ENCODE data around the gene TMOD2. TPM values are rescaled to one million over a fixed set of nuclear protein-coding genes. Genes with fewer than 3 reads are reported as not detected.
A peak's percentile ranks its signal among the peaks of the same experiment; 100 is the strongest.

The TMOD2 gene
- total RNA-seq: 1 to 10 TPM; 2.4 to 8.9 TPM

DNA sequence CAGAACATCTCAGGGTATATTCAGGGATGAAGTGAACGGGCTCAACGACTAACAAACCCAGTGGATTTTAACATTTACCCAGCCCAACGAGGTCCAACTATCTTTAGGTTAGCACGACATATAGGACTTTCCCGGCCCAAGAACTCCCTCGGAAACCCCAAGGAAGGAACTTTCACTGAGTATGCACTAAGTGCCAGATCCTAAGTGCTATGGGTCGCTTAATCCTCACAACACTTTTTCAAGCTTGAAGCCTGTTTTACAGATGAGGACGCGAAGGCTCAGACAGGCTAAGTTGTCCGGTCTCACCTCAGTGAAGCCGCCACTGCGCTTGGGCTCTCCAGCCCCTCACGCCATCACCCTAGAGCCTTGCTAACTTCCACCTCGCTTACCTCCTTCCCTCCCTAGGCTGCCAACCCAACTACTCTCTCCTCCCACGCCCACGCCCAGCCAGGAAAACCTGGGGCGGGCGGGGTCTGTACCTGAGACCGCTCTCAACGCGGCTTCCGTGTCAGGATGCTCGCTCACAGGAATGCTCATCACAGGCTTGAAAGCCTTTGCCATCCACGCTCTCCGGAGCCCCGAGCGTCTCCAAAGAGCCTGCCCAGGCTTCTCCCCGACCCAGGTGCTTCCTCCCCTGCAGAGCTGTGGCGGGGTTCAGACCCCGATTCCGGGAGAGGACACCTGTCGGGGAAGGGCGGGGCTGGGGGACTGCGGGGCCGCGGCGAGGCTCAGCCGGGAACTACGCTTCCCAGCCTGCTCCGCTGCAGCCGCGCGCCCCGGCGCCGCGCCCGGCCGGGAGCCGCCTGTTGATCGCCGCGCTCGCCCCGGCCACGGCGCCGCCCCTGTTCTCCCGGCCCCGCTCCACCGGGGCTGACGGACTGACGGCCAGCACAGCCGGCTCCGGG lies at the start of gene TMOD2:
TMOD2 (plus strand) TSS at position 806 of the 905 bp plus-strand sequence. CDS start 14,845 bp downstream, outside the sequence.
- no peaks in the 10 kb centered on the region for H3K36me3 ChIP-seq
- H3K4me3 ChIP-seq: peak within 1 kb of the TSS; percentile 72 to 80
- intact Hi-C loops (cut with DNase I): no loop called here
- H3K27ac ChIP-seq: peak within 1 kb of the TSS; percentile 45 to 50
- H3K9me3 ChIP-seq: no peaks in the 10 kb centered on the region
- DNase-seq (ENCODE audit: low spot score): peak; percentile 25
- H3K27me3 ChIP-seq (replicated peaks; ENCODE audit: insufficient read depth): no peaks in the 10 kb centered on the region
- TF ChIP-seq, protein P1, sequence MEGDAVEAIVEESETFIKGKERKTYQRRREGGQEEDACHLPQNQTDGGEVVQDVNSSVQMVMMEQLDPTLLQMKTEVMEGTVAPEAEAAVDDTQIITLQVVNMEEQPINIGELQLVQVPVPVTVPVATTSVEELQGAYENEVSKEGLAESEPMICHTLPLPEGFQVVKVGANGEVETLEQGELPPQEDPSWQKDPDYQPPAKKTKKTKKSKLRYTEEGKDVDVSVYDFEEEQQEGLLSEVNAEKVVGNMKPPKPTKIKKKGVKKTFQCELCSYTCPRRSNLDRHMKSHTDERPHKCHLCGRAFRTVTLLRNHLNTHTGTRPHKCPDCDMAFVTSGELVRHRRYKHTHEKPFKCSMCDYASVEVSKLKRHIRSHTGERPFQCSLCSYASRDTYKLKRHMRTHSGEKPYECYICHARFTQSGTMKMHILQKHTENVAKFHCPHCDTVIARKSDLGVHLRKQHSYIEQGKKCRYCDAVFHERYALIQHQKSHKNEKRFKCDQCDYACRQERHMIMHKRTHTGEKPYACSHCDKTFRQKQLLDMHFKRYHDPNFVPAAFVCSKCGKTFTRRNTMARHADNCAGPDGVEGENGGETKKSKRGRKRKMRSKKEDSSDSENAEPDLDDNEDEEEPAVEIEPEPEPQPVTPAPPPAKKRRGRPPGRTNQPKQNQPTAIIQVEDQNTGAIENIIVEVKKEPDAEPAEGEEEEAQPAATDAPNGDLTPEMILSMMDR (IDR thresholded peaks at IDR 0.05): no peak
- TF ChIP-seq POLR2AphosphoS5 (IDR thresholded peaks at IDR 0.05): no peak
- TF ChIP-seq POLR2A (IDR thresholded peaks at IDR 0.05): no peak
- no peaks in the 10 kb centered on the region for H3K4me1 ChIP-seq (replicated peaks)
- WGBS: 6% methylated on average over 60 of the region's 65 CpGs

DNA sequence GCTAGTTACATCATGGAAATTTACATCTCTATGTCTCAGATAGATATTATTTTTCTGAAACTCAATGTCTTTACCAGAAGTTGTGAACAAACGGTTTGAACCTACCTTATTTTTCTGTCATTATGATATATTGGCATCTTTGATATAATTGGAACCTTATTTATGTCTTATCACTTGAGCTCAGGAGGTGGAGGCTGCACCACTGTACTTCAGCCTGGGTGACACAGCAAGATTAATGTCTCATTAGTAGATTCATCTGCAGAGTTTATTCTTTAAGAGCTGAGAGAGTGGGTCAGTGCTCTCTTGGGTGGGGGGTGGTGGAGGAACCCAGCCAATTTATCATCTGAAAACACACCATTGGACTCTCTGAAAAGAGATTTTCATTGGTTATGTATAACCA lies 48.7 kb upstream of the TMOD2 start:
- Histone ChIP-seq H3K4me1 (replicated peaks) (no peaks in the 10 kb centered on the region), H3K27ac (no peak overlapping the region), H3K9me3 (no peaks in the 10 kb centered on the region), H3K36me3 (no peaks in the 10 kb centered on the region), H3K27me3 (replicated peaks; ENCODE audit: insufficient read depth) (no peaks in the 10 kb centered on the region), H3K4me3 (no peak overlapping the region)
- intact Hi-C loops (cut with DNase I): no loop called here
- TF ChIP-seq POLR2A (IDR thresholded peaks at IDR 0.05) (no peak), POLR2AphosphoS5 (IDR thresholded peaks at IDR 0.05) (no peak)
- TF ChIP-seq, protein P1 (IDR thresholded peaks at IDR 0.05): no peak
- WGBS: 53% methylated on average over 1 of the region's 1 CpG
- DNase-seq (ENCODE audit: low spot score): no peak

DNA sequence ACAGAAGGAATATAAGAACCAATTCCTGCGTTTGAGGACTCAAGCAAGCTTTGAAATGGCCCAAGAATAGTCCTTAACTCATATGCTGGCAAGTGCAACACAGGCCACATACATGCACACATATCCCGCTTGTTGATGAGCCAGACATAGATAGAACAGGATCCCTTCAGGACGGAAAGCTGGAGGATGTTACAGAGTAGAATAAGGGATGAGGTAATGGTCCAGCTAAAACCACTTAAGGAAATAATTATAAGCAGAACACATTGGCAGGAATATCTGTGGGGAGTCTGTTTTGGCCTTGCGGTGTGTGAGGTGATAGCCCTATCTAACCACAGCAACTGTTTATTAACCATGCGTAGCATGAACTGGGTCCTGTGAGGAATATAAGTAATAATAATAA lies 45.1 kb upstream of the TMOD2 start:
- H3K4me3 ChIP-seq: no peak overlapping the region
- H3K27ac ChIP-seq: no peak overlapping the region
- H3K27me3 ChIP-seq (replicated peaks; ENCODE audit: insufficient read depth): no peaks in the 10 kb centered on the region
- TF ChIP-seq, protein P1 (IDR thresholded peaks at IDR 0.05): no peak
- no peak for TF ChIP-seq POLR2A (IDR thresholded peaks at IDR 0.05)
- no peak for TF ChIP-seq POLR2AphosphoS5 (IDR thresholded peaks at IDR 0.05)
- 58% methylated on average over 5 of the region's 5 CpGs for WGBS
- H3K36me3 ChIP-seq: no peaks in the 10 kb centered on the region
- intact Hi-C loops (cut with DNase I): no loop called here
- no peaks in the 10 kb centered on the region for H3K4me1 ChIP-seq (replicated peaks)
- DNase-seq (ENCODE audit: low spot score): no peak
- H3K9me3 ChIP-seq: no peaks in the 10 kb centered on the region

DNA sequence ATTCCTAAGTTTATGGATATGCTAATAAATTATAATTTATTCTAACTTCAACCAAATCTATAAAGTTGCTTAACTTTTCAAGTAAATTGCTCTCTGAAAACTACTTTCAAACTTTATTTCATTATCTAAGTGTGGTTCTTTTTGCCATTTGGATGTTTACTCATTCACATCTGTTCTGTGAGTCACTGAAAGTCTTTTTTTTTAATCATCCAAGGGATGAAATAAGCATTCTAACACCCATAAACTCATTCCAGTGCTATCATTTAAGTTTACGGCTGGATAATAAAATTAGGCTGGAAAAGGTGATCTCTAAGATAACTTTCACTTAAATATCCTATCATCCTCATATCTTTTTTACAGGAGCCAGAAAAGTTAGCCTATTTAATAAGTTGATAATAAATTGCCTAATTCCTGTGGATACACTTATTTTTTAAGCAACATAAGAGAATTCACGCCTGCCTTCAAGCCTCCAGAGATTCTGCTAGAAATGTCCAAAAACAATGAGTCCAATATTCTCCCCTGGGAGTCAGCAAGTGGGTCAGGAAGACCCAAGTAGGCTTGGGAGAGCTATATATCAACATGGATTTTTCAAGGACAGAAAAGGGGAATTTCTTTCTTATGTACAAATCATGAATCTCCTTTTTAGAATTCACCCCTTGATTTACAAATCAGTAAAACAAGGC lies 44.3 kb upstream of the TMOD2 start:
- TF ChIP-seq, protein P1 (IDR thresholded peaks at IDR 0.05): no peak
- TF ChIP-seq POLR2AphosphoS5 (IDR thresholded peaks at IDR 0.05) (no peak), POLR2A (IDR thresholded peaks at IDR 0.05) (no peak)
- H3K9me3 ChIP-seq: no peaks in the 10 kb centered on the region
- H3K4me1 ChIP-seq (replicated peaks): no peaks in the 10 kb centered on the region
- no peak overlapping the region for H3K4me3 ChIP-seq
- H3K36me3 ChIP-seq: no peaks in the 10 kb centered on the region
- 73% methylated on average over 2 of the region's 2 CpGs for WGBS
- intact Hi-C loops (cut with DNase I): no loop called here
- no peak for DNase-seq (ENCODE audit: low spot score)
- H3K27ac ChIP-seq: no peak overlapping the region
- H3K27me3 ChIP-seq (replicated peaks; ENCODE audit: insufficient read depth): no peaks in the 10 kb centered on the region
